Fibroblast of skin of right quadriceps (primary cell): ENCODE results near the gene GATAD2A.
"Not testable (repeated sequence)": the region's sequence is repeated elsewhere in the genome, so short reads cannot be mapped to it uniquely, and the experiment has no call there.

ENCODE experiments used
- DNase-seq: peaks from one replicate; pipeline ENCODE4 v3.0.0-alpha.2; 2013

The GATAD2A gene

GRCh38 chr19:19388568-19389555 lies 16.6 kb upstream of the GATAD2A start:
- no peak for DNase-seq

- DNase-seq = not testable (repeated sequence)
These were observed 15.8 kb upstream of the GATAD2A start for GRCh38 chr19:19389683-19390082.

- DNase-seq = not testable (repeated sequence)
These were observed 11.1 kb upstream of the GATAD2A start for GRCh38 chr19:19394333-19394732.

- peak; percentile 51 for DNase-seq
These were observed 5.6 kb upstream of the GATAD2A start for GRCh38 chr19:19399733-19400433.

GRCh38 chr19:19402656-19403372 lies 2.7 kb upstream of the GATAD2A start:
- DNase-seq = peak; percentile 28

GRCh38 chr19:19403373-19403901 lies 2.0 kb upstream of the GATAD2A start:
- peak; percentile 52 for DNase-seq

- peak; percentile 44 for DNase-seq
These were observed 749 bp downstream of the GATAD2A start for GRCh38 chr19:19405971-19406877.

- DNase-seq = peak; percentile 48
These were observed 1.6 kb downstream of the GATAD2A start for GRCh38 chr19:19406878-19407632.

- DNase-seq = no peak
These were observed 2.1 kb downstream of the GATAD2A start for GRCh38 chr19:19407633-19407930.

- DNase-seq = no peak
These were observed 3.7 kb downstream of the GATAD2A start for GRCh38 chr19:19409205-19409604.

GRCh38 chr19:19409631-19410030 lies 4.2 kb downstream of the GATAD2A start:
- DNase-seq = no peak

- DNase-seq = no peak
These were observed 5.4 kb downstream of the GATAD2A start for GRCh38 chr19:19410553-19411550.

- no peak for DNase-seq
These were observed 10.8 kb downstream of the GATAD2A start for GRCh38 chr19:19416280-19416679.

GRCh38 chr19:19417046-19417445 lies 11.6 kb downstream of the GATAD2A start:
- DNase-seq = no peak

- DNase-seq = no peak
These were observed 12.3 kb downstream of the GATAD2A start for GRCh38 chr19:19417628-19418245.

GRCh38 chr19:19418555-19419260 lies 13.2 kb downstream of the GATAD2A start:
- DNase-seq = no peak

- peak; percentile 42 for DNase-seq
These were observed 15.3 kb downstream of the GATAD2A start for GRCh38 chr19:19420570-19421298.

GRCh38 chr19:19421299-19421696 lies 15.8 kb downstream of the GATAD2A start:
- DNase-seq = no peak
